COR-L47 (cell line): Measurements from ENCODE around the gene NINJ1.
A peak's percentile ranks its signal among the peaks of the same experiment; 100 is the strongest.

Experiments
- DNase-seq: peaks from one replicate; lab custom pipeline; 2025; lab: John Stamatoyannopoulos, UW

NINJ1 gene, protein sequence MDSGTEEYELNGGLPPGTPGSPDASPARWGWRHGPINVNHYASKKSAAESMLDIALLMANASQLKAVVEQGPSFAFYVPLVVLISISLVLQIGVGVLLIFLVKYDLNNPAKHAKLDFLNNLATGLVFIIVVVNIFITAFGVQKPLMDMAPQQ

DNA sequence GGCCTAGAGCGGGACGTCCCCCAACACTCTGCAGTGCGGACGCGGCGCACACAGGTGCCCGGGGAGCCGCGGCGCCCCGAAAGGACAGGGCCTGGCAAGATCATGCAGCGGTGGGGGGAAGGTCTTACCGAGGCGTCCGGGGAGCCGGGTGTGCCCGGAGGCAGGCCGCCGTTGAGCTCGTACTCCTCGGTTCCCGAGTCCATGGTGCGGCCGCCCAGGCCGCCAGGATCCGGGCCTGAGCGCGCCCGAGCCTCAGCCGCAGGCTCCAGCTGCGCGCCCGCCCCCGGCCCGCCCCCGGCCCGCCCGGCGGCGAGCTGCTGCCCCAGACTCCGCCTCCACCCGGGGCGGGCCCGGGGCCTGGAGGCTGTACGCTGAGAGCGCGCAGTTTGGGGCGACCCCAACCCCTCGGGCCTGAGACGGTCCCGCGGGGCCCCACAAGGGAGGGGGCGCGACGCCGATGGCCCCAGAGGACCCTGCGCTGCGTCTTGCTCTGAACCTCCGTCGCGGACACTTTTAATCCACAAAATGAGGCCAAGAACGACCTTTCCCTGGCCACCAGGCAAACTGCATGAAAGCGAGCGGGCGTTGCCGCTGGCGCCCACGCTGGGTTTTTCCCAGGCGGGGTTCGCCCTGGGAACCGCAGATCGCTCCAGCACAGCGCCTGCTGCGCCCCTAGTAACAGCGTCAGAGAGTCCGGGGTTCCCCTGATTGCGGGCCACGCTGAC, at the start of gene NINJ1:
TSS of gene NINJ1 (minus strand) at position 237 of the 725 bp plus-strand sequence. CDS start at position 203, 34 bp downstream.
- DNase-seq = peak; percentile 66

DNA sequence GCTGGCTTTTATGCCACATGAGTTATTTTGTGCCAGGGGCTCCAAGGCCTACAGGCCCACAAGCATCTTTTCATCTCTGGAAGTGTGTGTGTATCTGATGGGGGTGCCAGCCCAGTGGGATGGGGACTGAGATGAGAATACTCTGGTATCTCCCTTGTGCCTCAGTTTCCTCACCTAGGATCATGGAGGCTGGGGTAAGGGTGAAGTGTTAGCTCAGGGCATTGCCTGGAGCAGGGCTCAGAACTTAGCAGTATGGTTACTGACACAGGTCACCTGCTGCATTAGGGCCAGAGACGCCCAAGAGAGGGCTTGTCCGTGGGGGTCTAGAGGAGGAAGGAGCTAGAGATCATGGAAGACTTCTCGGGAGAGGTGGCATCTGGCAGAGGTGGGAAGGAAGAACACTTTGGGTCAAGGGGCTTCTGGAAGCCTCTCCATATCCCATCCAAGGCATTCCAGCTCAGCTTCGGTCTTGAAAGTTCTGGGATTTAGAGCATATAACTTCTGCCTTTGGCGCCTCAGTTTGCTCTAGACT, 49.1 kb upstream of the NINJ1 start:
- no peak for DNase-seq

DNA sequence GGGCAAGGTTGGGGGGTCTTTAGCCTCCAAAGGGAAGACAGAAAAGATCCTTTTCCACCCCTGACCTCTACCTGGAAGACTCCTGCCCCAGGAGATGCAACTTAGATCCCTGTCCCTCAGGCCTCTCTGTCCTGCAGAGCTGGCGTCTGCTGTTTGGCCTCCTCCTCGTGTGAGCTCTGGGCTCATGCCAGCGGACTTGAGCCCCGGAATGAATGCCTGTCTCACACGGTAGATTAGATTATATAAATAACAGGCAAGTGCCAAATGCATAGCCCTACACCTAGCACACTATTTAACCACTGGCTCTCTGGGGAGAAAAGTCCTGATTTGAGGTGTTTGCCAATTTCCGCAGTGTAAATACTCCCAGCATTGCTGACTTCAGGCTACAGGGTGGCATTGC, 48.5 kb upstream of the NINJ1 start:
- DNase-seq = no peak

DNA sequence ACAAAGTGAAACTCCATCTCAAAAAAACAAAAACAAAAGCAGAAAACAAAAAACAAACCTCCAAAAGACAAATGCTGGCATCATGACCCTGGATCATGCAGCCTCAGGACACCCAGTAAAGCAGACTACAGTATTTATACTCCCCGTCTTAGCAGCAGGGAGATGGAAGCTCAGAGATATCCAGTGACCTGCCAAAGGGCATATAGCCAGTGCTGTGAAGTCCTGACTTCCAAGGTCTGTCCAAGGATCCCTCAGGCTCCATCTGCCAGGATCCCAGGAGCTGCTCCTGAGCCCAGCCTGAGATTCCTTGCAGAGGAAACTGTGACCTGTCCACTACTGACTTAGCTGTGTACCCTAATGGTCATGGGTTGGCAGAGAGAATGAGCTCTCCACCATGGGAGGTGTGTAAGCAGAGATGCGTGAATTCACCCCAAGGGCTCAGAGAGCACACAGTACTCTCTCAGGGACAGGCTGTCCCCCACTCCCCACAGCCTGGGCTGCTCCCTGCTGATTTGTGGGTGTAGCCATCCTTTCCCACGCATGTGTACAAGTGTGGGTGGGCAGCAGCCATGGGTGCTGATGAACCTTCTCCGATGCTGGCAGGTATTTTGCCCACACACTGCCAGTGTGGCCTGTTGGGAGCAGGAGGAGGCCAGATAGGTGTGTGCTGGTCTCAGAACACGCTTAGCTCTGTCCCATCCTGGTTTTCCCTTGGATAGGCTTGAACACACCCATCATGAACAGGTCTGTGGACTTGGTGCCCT, 47.8 kb upstream of the NINJ1 start:
- DNase-seq = no peak

DNA sequence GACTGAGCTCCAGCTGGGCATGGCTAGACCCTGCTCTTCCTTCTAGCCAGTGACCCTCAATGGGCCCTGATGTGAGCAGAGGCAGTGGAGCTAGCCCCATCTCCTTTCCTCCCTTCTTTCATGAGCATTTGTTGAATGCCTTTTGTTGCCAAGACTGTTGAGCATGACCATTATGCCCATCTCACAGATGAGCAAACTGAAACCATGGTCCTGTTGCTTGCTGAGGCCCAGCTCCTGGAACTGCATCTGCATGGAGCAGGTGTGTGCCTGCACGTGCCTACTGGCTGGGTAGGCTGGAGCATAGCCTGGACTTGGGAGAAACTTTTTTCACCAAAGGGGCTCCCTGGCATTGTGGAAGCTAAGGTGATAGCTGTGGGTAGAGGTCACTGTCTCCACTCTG, 46.9 kb upstream of the NINJ1 start:
- no peak for DNase-seq

DNA sequence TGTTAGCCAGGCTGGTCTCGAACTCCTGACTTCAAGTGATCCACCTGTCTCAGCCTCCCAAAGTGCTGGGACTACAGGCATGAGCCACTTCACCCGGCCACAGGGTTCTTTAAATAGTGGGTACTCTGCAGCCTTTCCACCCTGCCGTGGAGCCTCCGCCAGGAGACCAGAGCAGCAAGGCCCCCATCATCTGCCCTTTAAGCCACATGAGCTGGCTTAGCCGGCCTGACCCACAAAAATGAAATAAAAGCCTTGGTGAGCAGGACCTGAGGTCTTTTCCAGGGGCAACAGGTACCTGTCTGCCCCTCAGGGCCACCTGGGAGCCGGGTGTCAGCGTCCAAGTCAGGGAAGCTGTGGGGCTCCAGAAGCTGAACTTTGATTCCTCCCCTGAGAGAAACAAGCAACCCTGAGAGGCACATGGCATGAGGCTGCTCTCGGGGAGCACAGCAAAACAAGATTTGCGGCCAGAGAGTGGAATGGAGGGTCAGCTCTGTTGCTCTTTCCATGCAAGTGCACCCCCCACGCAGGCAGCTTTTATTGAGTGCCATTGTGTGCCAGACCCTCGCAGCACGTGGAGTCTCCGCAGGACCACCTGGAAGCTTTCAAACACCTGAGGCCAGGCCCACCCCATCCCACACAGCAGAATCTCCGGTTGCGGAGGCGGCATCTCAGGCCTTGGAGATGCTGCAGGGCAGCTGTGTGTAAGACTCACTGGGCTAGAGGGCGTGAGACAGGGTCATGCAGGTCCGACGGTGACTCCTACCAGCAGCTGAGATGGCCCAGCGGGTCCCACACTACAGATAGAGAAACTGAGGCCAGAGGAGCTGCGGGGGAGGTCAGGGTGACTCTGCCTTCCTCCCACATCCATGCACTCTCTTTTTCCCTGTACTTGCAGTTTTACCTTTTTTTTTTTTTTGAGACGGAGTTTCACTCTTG, 45.1 kb upstream of the NINJ1 start:
- DNase-seq = no peak

DNA sequence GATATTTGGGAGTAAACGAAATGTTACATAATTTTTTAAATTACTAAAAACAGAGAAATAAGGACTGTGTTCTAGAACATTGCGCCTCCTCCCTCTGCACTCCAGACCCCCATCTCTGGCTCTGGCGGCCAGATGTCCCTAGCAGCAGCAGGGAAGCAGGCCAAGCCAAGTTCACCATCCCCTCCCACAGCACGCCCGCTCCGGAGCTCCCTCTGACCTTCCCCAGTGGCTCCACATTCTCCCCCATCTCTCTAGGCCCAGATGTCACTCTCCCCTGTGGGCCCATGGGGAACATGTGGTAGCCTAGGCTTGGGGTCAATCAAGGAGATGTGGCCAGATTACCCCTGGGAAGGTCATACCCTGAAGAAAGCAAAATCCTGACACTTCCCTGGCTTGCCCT, 43.6 kb upstream of the NINJ1 start:
- DNase-seq = no peak

DNA sequence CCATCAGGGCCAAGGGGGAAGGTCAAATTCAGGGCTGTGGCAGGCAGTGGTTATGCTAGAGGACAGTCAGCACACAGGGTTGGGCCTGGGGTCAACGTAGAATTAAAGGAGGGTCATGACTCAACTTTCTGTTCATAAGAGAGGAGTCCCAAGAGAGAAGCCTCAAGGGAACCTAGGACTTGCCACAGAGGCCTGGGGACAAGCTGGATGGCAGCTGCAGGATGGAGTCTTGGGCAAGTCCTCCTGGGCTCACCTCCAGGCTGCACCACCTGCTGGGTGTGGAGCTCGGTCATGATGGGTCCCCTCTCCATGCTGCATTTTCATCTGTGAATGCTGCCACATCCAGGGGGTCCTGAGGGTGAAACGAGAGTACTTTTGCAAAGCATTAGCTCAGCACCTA, 40.9 kb upstream of the NINJ1 start:
- DNase-seq = no peak

DNA sequence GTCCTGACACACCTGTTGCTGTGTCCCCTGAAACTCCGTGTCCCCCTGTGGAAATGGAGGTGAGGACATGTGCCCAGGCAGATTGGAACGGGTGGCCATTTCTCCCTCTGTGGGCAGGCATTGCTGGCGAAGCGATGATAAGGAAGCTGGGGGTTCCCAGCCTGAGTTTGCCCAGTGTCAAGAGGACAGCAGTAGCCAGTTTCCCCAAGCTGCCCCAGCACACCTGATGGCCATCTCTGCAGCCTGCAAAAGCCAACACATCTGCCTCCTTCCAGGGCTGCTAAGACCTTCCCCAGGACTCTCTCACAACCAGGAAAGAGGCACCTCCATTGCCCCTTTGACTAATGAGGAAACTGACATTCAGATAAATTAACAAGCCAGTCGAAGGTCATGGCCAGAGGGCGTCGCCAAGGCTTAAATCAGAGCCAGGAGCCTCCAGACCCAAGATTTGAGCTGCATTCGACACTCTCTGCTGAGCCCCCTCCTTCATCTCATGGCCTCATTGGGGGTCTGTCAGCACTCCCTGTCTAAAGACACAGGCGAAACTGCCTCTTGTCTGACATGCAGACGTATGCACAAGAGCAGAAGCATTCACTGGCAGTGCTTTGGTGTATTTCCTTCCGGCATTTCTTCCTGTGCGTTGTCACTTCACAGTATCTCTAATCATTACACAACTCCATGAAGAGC, 39.5 kb upstream of the NINJ1 start:
- no peak for DNase-seq

DNA sequence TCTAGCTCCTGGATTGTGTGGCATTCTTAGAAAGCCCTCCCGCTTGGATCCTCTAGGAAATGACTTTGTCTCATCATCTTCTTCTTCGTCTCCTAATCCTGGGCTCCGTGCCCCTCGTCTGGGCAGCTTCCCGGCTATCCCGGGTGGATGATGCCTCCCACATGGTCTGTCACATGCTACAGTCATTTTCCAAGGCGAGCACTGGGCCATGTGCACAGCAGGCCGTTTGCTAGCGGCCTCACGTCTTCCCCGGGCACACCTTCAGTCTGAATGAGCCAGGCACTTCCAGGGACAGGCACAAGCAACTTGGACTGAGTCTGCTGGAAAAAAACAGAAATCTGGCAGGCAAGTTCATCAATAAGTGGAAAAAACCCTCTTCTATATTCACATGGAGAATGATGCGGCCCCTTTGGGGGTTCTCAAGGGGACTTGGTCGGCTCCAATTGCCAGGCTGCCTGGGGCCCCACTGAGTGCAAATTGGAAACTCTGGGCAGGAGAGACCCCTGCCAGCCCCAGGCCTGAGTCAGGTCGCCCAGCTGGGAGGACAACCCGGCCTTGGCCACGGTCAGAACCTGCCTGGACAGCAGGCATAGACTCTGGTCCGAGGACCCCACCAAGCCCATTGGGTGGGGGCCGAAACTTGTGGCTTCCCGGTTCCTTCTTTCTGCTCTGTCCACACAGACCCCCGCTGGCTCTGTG, 38.8 kb upstream of the NINJ1 start:
- no peak for DNase-seq

DNA sequence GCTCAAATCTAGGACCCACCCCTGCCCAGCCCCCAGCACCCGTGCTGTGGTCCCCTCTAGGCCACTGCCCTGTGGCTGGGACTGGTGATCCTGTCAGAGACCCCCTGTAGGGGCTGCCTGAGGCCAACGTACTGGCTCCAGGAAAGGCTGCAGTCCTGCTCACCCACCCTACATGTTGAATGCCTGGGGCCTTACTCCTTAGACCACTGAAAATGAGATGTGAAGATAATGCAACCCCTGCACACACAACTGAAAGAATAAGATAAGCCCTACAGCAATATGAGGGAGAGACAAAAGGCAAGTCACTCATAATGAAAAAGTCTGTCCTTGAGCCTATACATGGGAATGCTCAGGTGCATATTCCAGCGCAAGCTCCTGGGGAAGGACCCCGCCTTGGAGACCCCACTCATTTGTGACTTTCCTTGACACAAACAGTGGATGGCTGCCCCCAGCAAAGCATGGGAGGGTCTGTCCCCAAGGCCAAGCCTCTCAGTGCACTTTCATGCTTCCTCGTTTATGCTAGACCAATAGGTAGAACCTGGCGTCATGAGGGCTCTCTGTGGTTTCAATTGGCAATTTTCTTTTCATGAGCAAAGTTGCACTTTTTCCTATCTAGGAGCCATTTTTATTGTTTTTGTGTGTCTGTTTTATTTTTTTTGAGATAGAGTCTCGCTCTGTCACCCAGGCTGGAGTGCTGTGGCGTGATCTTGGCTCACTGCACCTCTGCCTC, 37.4 kb upstream of the NINJ1 start:
- no peak for DNase-seq

DNA sequence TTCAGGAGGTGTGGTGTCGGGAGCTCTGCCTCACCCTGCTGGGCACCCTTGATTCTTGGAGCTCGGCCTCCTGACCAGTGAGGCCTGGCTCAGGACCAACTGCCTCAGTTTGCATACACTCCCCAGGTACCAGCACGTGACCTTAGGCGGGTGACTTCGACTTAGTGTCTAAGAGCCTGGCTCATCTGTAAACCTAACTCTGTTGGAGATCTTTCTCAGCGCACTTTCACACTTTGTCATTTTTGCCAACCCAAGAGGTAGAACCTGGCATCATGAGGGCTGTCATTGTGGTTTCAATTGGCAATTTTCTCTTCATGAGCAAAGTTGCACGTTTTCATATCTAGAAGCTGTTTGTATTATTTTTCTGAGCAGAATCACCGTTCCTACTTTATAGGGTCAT, 36.5 kb upstream of the NINJ1 start:
- no peak for DNase-seq

DNA sequence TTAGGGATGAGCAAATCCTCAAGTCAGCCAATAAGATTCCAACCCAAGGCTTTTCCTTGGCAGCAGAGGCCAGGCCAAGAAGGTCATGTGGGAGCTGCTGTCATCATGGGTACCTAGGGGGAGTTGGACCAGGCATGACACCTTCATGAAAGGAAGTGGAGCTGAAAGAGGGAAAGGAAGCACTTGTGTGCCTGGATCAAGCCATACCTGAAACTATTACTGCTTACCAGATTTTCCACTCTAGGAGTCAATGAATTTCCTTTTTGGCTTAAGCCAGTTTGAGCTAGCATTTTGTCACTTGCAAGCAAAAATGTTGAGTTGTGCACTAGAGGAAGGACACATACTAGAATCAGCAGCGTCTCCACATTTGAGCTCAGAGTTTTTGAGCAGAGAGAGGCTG, 35.4 kb upstream of the NINJ1 start:
- DNase-seq = no peak

DNA sequence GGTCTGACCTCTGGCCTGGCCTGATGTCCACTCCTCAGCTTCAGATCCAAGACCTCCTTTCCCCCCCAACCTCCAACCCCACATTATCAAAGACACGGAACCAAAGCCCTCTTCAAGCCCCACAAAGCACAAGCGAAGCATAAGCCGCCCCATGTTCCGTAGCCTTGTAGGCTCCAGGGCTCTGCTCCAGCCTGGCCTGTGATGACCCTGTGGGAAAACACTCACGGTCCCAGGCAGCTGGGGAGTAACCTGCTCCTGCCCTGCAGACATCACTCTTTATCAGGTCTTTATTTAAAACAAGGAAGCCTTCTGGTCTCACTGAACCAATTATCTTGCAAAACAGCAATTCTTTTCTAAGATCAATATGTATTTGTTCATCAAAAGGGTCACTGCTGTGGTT, 34.5 kb upstream of the NINJ1 start:
- no peak for DNase-seq

DNA sequence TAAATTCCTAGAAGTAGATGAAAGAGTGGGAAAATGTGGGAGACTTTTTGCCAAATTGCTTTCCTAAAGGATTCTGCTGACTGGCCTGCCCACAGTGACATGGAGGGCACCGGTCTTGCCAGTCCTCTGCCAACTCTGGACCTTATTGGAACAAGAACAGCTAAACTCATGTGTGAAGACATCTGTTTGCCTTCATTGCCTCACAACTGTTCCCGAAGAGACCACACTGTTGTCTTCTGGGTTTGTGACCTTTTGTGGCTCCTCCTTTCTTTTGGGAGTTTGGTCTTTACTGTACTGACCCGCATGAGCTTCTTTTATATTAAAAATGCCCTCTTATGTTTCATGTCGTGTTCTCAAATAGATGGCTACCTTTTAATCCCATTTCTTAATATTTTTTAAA, 33.8 kb upstream of the NINJ1 start:
- DNase-seq = no peak

DNA sequence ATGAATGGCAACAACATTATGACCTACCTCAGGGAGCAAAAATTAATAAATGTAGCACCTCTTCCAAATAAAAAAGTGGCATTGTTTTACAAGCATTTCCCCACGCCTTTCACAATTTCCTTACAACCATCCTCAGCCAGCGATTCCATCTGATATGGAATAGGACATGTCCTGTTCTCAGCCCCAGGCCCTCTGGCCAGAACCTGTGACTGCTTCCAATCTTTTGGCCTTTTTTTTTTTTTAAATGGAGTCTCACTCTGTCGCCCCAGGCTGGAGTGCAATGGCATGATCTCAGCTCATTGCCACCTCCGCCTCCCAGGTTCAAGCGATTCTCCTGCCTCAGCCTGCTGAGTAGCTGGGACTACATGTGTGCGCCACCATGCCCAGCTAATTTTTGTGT, 33.1 kb upstream of the NINJ1 start:
- no peak for DNase-seq

DNA sequence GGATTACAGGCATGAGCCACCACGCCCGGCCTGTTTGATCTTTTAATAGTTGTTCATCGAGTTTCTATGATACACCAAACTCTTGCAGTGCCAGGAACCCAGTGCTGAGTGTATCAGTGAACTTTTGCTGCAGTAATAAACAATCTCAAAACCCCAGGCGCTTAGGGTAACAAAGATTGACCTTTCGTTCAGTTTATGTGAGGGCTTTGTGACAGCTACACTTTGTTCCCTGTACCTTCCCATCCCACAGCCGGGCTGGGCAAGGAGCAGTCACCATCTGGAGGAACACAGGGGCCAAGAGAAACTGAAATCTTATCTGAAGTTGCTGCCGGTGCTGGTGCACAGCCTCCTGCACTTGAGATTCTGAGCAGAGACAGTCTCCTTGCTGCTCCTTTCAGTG, 32.6 kb upstream of the NINJ1 start:
- no peak for DNase-seq

DNA sequence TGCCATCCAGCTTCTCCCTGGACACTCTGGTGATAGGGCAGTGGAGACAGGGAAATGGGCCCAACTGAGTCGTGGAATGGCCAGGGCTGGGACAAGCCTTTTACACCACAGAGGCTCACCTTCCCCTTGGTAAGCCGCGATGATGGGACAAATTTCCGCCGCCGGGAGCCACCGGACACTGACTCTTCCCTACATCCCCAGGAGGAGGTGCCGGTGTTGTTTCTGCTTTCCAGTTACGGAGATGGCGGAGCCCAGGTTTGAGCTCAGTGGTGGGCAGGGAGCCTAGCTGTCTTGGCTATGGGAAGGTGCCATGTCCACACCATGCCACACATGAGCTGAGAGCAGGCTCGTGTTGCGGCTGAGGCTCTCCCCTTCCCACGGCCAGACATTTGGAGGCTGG, 30.0 kb upstream of the NINJ1 start:
- no peak for DNase-seq

DNA sequence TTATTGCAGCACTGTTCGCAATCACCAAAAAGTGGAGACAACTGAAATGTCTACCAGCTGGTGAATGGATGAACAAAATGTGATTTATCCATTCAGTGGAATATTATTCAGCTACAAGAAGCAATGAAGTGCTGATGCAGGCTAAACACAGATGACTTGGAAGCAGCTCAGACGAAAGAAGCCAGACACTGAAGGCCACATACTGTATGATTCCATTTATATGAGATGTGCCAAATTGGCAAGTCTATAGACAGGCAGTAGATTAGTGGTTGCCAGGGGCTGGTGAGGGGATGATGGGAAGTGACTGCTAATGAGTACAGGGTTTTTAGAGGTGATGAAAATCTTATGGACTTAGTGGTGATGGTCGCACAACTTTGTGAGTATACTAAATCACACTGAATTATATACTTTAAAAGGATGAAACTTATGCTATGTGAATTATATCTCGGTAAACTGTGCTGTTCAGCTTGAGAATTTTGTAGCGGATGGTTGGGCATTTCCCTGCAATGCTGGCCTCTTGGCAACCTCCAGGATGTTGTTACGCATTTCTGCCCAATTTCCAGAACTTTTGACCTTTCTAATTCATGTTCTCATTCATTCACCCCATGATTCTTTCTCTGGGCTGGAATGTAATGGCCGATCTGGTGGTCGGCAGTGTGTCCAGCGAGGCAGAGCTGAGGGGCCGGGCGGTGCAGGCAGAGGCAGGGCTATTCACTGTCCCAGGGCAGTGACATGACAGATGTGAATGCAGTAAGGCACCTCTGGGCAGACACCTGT, 27.9 kb upstream of the NINJ1 start:
- no peak for DNase-seq
